ENCODE data around the gene OR6V1. TPM values are rescaled to one million over a fixed set of nuclear protein-coding genes. Genes with fewer than 3 reads are reported as not detected.

The OR6V1 gene
- total RNA-seq, 1 experiment from 2014 or later = not detected

DNA sequence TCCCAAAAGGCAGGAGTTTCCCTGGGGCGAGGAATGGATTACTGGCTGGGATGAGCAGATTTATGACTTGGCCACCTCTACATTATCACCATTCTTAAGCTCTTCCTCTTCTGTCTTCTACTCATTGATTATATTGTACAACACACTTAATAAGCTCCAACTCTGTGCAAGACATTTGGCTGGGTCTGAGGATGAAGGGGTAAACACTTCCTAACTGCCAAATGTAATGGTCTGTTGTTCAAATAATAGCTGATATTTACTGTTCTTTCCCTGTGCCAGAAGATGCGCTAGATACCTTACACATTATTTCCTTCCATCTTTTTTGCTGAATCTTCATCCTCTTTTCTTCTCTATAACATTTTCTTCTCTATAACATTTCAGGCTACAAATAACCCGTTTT, 11.6 kb downstream of the OR6V1 start:
- no peak for DNase-seq (ENCODE audit: low spot score)
- ChIA-PET POLR2A (no interaction called here), CTCF (no interaction called here)
- Mint-ChIP-seq H3K27ac (no peak overlapping the region), H3K27me3 (ENCODE audit: low read depth) (no peaks in the 10 kb centered on the region; the same call in 1 of the 2 replicates), H3K4me3 (no peak overlapping the region), H3K4me1 (peaks cover 16% of the 10 kb centered on the region), H3K36me3 (0 out of 2 replicates have a peak, but pooled peaks cover 3% of the 10 kb centered on the region), H3K9me3 (peaks cover 36% of the 10 kb centered on the region)
- no peak for ATAC-seq
- TF ChIP-seq EMX1 (CRISPR knock-in tag; IDR thresholded peaks at IDR 0.05) = no peak

DNA sequence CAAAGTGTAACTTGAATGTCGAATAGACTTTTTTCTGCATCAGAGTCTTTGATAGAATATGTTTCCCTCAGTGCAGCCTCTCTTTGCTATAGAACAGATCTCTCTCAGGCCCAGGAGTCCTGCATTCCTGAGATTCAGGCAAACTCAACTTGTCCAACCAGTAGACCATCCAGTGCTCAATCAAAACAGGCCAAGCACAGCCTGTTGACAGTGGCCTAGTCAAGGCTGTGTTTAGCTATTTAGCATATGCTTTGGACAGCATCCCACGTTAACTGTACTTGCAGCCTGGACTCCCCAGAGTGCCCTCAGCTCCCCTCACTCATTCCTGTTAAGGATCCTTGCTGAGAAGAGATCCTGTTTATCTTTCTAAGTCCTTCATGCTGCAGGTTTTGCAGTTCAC, 16.3 kb downstream of the OR6V1 start:
- no peak for ATAC-seq
- H3K27me3 Mint-ChIP-seq (ENCODE audit: low read depth) = no peaks in the 10 kb centered on the region
- POLR2A ChIA-PET = no interaction called here
- peaks cover 19% of the 10 kb centered on the region for H3K4me1 Mint-ChIP-seq
- no peaks in the 10 kb centered on the region for H3K36me3 Mint-ChIP-seq
- TF ChIP-seq ZNF416 (CRISPR knock-in tag; IDR thresholded peaks at IDR 0.05) (no peak), SMAD4 (CRISPR knock-in tag; IDR thresholded peaks at IDR 0.05) (no peak), IRF2 (CRISPR knock-in tag; IDR thresholded peaks at IDR 0.05; ENCODE audit: borderline replicate concordance, low read depth) (no peak), FOXK1 (CRISPR knock-in tag; IDR thresholded peaks at IDR 0.05) (no peak), RELA (CRISPR knock-in tag; IDR thresholded peaks at IDR 0.05; ENCODE audit: borderline replicate concordance) (no peak), JAZF1 (CRISPR knock-in tag; IDR thresholded peaks at IDR 0.05) (no peak), SOX15 (CRISPR knock-in tag; IDR thresholded peaks at IDR 0.05) (no peak), RORB (CRISPR knock-in tag; IDR thresholded peaks at IDR 0.05) (no peak), ETV6 (CRISPR knock-in tag; IDR thresholded peaks at IDR 0.05) (no peak), ATF1 (CRISPR knock-in tag; IDR thresholded peaks at IDR 0.05) (no peak)
- TF ChIP-seq, protein P1, sequence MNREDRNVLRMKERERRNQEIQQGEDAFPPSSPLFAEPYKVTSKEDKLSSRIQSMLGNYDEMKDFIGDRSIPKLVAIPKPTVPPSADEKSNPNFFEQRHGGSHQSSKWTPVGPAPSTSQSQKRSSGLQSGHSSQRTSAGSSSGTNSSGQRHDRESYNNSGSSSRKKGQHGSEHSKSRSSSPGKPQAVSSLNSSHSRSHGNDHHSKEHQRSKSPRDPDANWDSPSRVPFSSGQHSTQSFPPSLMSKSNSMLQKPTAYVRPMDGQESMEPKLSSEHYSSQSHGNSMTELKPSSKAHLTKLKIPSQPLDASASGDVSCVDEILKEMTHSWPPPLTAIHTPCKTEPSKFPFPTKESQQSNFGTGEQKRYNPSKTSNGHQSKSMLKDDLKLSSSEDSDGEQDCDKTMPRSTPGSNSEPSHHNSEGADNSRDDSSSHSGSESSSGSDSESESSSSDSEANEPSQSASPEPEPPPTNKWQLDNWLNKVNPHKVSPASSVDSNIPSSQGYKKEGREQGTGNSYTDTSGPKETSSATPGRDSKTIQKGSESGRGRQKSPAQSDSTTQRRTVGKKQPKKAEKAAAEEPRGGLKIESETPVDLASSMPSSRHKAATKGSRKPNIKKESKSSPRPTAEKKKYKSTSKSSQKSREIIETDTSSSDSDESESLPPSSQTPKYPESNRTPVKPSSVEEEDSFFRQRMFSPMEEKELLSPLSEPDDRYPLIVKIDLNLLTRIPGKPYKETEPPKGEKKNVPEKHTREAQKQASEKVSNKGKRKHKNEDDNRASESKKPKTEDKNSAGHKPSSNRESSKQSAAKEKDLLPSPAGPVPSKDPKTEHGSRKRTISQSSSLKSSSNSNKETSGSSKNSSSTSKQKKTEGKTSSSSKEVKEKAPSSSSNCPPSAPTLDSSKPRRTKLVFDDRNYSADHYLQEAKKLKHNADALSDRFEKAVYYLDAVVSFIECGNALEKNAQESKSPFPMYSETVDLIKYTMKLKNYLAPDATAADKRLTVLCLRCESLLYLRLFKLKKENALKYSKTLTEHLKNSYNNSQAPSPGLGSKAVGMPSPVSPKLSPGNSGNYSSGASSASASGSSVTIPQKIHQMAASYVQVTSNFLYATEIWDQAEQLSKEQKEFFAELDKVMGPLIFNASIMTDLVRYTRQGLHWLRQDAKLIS (CRISPR knock-in tag; IDR thresholded peaks at IDR 0.05; ENCODE audit: borderline replicate concordance) = no peak
- TF ChIP-seq, protein P2, sequence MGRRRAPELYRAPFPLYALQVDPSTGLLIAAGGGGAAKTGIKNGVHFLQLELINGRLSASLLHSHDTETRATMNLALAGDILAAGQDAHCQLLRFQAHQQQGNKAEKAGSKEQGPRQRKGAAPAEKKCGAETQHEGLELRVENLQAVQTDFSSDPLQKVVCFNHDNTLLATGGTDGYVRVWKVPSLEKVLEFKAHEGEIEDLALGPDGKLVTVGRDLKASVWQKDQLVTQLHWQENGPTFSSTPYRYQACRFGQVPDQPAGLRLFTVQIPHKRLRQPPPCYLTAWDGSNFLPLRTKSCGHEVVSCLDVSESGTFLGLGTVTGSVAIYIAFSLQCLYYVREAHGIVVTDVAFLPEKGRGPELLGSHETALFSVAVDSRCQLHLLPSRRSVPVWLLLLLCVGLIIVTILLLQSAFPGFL (CRISPR knock-in tag; IDR thresholded peaks at IDR 0.05; ENCODE audit: borderline replicate concordance) = no peak
- no peak overlapping the region for H3K4me3 Mint-ChIP-seq
- peaks cover 16% of the 10 kb centered on the region for H3K9me3 Mint-ChIP-seq
- no peak overlapping the region for H3K27ac Mint-ChIP-seq
- DNase-seq (ENCODE audit: low spot score) = no peak
- CTCF ChIA-PET = interaction anchor here (0.8 to 3.1 kb wide), 2 partner anchors 147 to 172 kb away, joined by 3 to 13 read pairs; no protein-coding TSS in a partner anchor

DNA sequence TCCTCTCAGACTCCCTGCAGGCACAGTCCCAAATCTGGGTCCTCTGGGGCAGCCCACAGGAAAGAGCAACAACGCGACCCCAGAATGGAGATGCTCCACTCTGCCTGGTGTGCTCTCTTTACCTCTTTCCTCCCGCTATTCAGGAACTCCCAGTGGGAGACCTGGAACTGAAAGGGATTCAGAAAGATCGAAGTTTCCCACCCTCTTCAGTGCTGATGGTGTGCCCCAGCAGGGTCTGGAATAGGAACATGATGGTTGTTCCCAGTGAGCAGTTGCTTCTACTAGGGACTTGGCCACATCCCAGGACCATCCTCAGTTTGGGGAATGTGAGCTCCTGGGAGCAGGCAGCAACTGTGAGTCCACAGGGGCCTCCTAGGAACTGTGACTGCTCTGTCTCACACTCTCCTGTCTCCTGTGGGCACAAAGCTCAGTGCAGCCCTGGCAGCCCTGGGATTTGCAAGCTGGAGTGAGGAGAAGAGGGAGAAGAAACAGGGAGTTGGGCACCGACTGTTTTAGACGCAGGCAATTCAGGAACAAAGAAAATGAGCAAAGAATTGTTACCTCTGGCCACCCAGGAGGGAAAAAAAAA, 17.9 kb downstream of the OR6V1 start:
- no peaks in the 10 kb centered on the region for H3K36me3 Mint-ChIP-seq
- DNase-seq (ENCODE audit: low spot score) (no peak), ATAC-seq (peak; percentile 81)
- H3K4me1 Mint-ChIP-seq = peaks cover 27% of the 10 kb centered on the region
- TF ChIP-seq OVOL2 (CRISPR knock-in tag; IDR thresholded peaks at IDR 0.05; ENCODE audit: borderline replicate concordance) (no peak), RORB (CRISPR knock-in tag; IDR thresholded peaks at IDR 0.05) (no peak), NFE2L1 (CRISPR knock-in tag; IDR thresholded peaks at IDR 0.05) (no peak)
- TF ChIP-seq, protein P3, sequence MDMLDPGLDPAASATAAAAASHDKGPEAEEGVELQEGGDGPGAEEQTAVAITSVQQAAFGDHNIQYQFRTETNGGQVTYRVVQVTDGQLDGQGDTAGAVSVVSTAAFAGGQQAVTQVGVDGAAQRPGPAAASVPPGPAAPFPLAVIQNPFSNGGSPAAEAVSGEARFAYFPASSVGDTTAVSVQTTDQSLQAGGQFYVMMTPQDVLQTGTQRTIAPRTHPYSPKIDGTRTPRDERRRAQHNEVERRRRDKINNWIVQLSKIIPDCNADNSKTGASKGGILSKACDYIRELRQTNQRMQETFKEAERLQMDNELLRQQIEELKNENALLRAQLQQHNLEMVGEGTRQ (CRISPR knock-in tag; IDR thresholded peaks at IDR 0.05) = no peak
- peak overlapping the region; percentile 64; the same call in 1 of the 2 replicates for H3K27ac Mint-ChIP-seq
- CTCF ChIA-PET = interaction anchor here (1.0 to 3.1 kb wide), 2 partner anchors 145 to 171 kb away, joined by 3 to 13 read pairs; no protein-coding TSS in a partner anchor
- H3K9me3 Mint-ChIP-seq = peaks cover 7% of the 10 kb centered on the region
- H3K27me3 Mint-ChIP-seq (ENCODE audit: low read depth) = no peaks in the 10 kb centered on the region
- H3K4me3 Mint-ChIP-seq = no peak overlapping the region
- POLR2A ChIA-PET = no interaction called here
